Endothelial cell of umbilical vein (primary cell): ENCODE results near the gene ATF3. TPM values are rescaled to one million over a fixed set of nuclear protein-coding genes. Genes with fewer than 3 reads are reported as not detected.

Experiments used
- BruUV-seq: library from RNA; stranded (reverse); fragments of 400-500 nt; replicated peaks from 2 replicates; lab custom pipeline; 2021; lab: Mats Ljungman, UMichigan
- CTCF ChIA-PET: fragments of 300-600, 350-600 bp; sonication (Branson Sonifier 250); formaldehyde crosslinking; loops from one replicate; lab custom pipeline; 2021; ENCODE audit warnings: antibody characterized with exemption, inconsistent platforms; lab: Charles Lee
- POLR2A ChIA-PET: fragments of 300-600, 350-600 bp; sonication (Branson Sonifier 250); formaldehyde crosslinking; loops from one replicate; lab custom pipeline; 2021; ENCODE audit warnings: antibody characterized with exemption, inconsistent platforms; lab: Charles Lee
- DNase-seq: peaks from one replicate; pipeline ENCODE4 v3.0.0-alpha.2; 2011; ENCODE audit warnings: low read depth, low spot score
- FAIRE-seq: peaks from 2 replicates; lab custom pipeline; 2011; peaks lifted over from hg19 to GRCh38; lab: Jason Lieb, UNC
- H2AFZ ChIP-seq: 2 replicates; pipeline ENCODE4 v1.6.0; 2012; ENCODE audit warnings: low read depth, low read length, control low read depth, inconsistent platforms
- H3K27ac ChIP-seq: 2 replicates; pipeline ENCODE4 v1.5.1; 2011; ENCODE audit warnings: low read depth, mild to moderate bottlenecking, control low read depth, low read length, moderate library complexity; ENCODE audit not compliant: insufficient read depth
- H3K27me3 ChIP-seq, 2 experiments: 2 replicates each; pipeline versions ENCODE4 v1.6.0 to v1.6.1; 2011; ENCODE audit warnings: low read length in 2 of 2, mixed read lengths in 1 of 2; ENCODE audit not compliant: control insufficient read depth in 2 of 2, insufficient read depth in 2 of 2
- H3K36me3 ChIP-seq, 2 experiments: 2 replicates in 1 of 2; 3 replicates in 1 of 2; pipeline ENCODE4 v1.5.1; 2011; ENCODE audit warnings: low read length in 2 of 2, mild to moderate bottlenecking in 1 of 2, moderate library complexity in 1 of 2; ENCODE audit not compliant: control insufficient read depth in 2 of 2, insufficient read depth in 2 of 2; ENCODE audit errors: extremely low read depth in 1 of 2
- H3K4me1 ChIP-seq: 3 replicates; pipeline ENCODE4 v1.5.1; 2011; ENCODE audit warnings: mild to moderate bottlenecking, low read length; ENCODE audit not compliant: control insufficient read depth, insufficient read depth; ENCODE audit errors: extremely low read depth
- H3K4me2 ChIP-seq: 2 replicates; pipeline ENCODE4 v1.6.1; 2011; ENCODE audit warnings: low read length, control low read depth, mixed read lengths; ENCODE audit not compliant: insufficient read depth
- H3K4me3 ChIP-seq, 3 experiments: fragments of 200-600 bp in 1 of 3; sonication (generic), shearing (Covaris generic) in 1 of 3; replicated peaks in 1 of 3; 2 replicates each; pipeline ENCODE4 v1.5.1; 2011 to 2016; ENCODE audit warnings: control low read depth in 3 of 3, low read length in 3 of 3, mild to moderate bottlenecking in 2 of 3, inconsistent platforms in 1 of 3, low read depth in 1 of 3, moderate library complexity in 1 of 3; ENCODE audit not compliant: insufficient read depth in 1 of 3
- H3K79me2 ChIP-seq: 2 replicates; pipeline ENCODE4 v1.6.0; 2012; ENCODE audit warnings: low read length, inconsistent platforms; ENCODE audit not compliant: control insufficient read depth, insufficient read depth
- H3K9ac ChIP-seq: replicated peaks from 2 replicates; pipeline ENCODE3; 2011; ENCODE audit warnings: low read length, control low read depth; ENCODE audit not compliant: insufficient read depth; ENCODE audit errors: extremely low read depth
- H3K9me1 ChIP-seq: replicated peaks from 3 replicates; pipeline ENCODE4 v1.6.0; 2011; ENCODE audit warnings: mild to moderate bottlenecking, low read length; ENCODE audit not compliant: control insufficient read depth, insufficient read depth; ENCODE audit errors: extremely low read depth
- H3K9me3 ChIP-seq: replicated peaks from 2 replicates; pipeline ENCODE4 v1.5.1; 2012; ENCODE audit warnings: low read length, inconsistent platforms; ENCODE audit not compliant: control insufficient read depth, insufficient read depth
- H4K20me1 ChIP-seq: replicated peaks from 2 replicates; pipeline ENCODE3; 2011; ENCODE audit warnings: mild to moderate bottlenecking, low read length; ENCODE audit not compliant: control insufficient read depth, insufficient read depth; ENCODE audit errors: extremely low read depth
- CTCF ChIP-seq, 2 donors: IDR thresholded peaks; 1 replicate in 1 of 2; 2 replicates in 1 of 2; pipeline ENCODE4 v1.5.1; 2011; ENCODE audit warnings: low read length in 2 of 2, mild to moderate bottlenecking in 2 of 2, moderate library complexity in 2 of 2, control low read depth in 1 of 2, inconsistent platforms in 1 of 2, low read depth in 1 of 2; ENCODE audit not compliant: insufficient read depth in 1 of 2; ENCODE audit errors: extremely low read depth in 1 of 2
- EZH2 ChIP-seq: IDR thresholded peaks from 2 replicates; pipeline ENCODE4 v1.6.1; 2012; ENCODE audit warnings: borderline replicate concordance, low read depth, mild to moderate bottlenecking, moderate library complexity, low read length, inconsistent platforms; ENCODE audit not compliant: severe bottlenecking
- FOS ChIP-seq: IDR thresholded peaks from 2 replicates; pipeline ENCODE4 v1.6.1; 2011; ENCODE audit warnings: mild to moderate bottlenecking, low read length, moderate library complexity, borderline replicate concordance; ENCODE audit not compliant: insufficient read depth
- GATA2 ChIP-seq: IDR thresholded peaks from 2 replicates; pipeline ENCODE4 v1.7.0; 2011; ENCODE audit warnings: low read depth, mild to moderate bottlenecking, moderate library complexity, mixed read lengths, low read length; ENCODE audit not compliant: insufficient read length, insufficient read depth
- JUN ChIP-seq: IDR thresholded peaks from 2 replicates; pipeline ENCODE4 v1.6.1; 2011; ENCODE audit warnings: borderline replicate concordance, low read depth; ENCODE audit not compliant: insufficient read length, insufficient read depth
- MAX ChIP-seq: IDR thresholded peaks from 2 replicates; pipeline ENCODE4 v1.6.1; 2011; ENCODE audit not compliant: insufficient read depth, insufficient read length
- MYC ChIP-seq: IDR thresholded peaks from one replicate; pipeline ENCODE4 v1.6.1; 2011; ENCODE audit warnings: mild to moderate bottlenecking, low read depth, low read length
- POLR2A ChIP-seq: IDR thresholded peaks from 2 replicates; pipeline ENCODE4 v1.6.1; 2012; ENCODE audit warnings: low read depth, mild to moderate bottlenecking, control low read depth, low read length
- POLR2AphosphoS5 ChIP-seq: IDR thresholded peaks from 2 replicates; pipeline ENCODE4 v1.6.1; 2012; ENCODE audit warnings: low read depth, mild to moderate bottlenecking, control low read depth, low read length, moderate library complexity; ENCODE audit not compliant: insufficient read depth
- dilution Hi-C: fragments of 300-500 bp; cut with MboI; formaldehyde crosslinking; loops from one replicate; pipeline ENCODE4 v1.15.0; 2019; ENCODE audit warnings: low sequenced_read_pairs; ENCODE audit not compliant: extremely low pct_ligation_motif_present
- intact Hi-C: fragments of 100-400 bp; cut with micrococcal nuclease; formaldehyde crosslinking; loops from one replicate; pipeline ENCODE4 v1.10.0; 2022
- polyA plus RNA-seq, 4 experiments: library from polyadenylated mRNA; depleted of rRNA in 3 of 4; stranded (reverse) in 3 of 4; unstranded in 1 of 4; fragments of >200 nt; gene quantifications; 2 replicates each; pipeline versions ENCODE4 v1.2.1 to v1.2.3, GENCODE V29; 2011 to 2012; ENCODE audit warnings: missing spikeins in 1 of 4
- total RNA-seq: library from RNA; stranded (reverse); gene quantifications from 2 replicates; pipeline ENCODE4 v1.2.3, GENCODE V29; 2021

The ATF3 gene
- total and polyA plus RNA-seq, 2 donors (not counting 3 experiments of a cell fraction or from before 2014, with no cell fraction given): 6.1 to 17.1 TPM

GRCh38 chr1:212647004-212647403 lies 38.4 kb downstream of the ATF3 start:
- Histone ChIP-seq H3K9ac (no peak overlapping the region), H3K27me3 (no peaks in the 10 kb centered on the region), H3K4me1 (peaks cover 10% of the 10 kb centered on the region), H3K9me1 (no peaks in the 10 kb centered on the region), H2AFZ (no peak overlapping the region), H4K20me1 (no peaks in the 10 kb centered on the region), H3K27ac (no peak overlapping the region), H3K9me3 (no peaks in the 10 kb centered on the region), H3K4me2 (no peak overlapping the region), H3K4me3 (no peak overlapping the region), H3K36me3 (no peaks in the 10 kb centered on the region), H3K79me2 (no peaks in the 10 kb centered on the region)
- ChIA-PET POLR2A (no interaction called here), CTCF (interaction anchor here (2.8 kb wide), 1 partner anchor 18 kb away, joined by 17 read pairs; no protein-coding TSS in a partner anchor)
- intact Hi-C loops: no loop called here
- FAIRE-seq (no peak), DNase-seq (no peak)
- no TSS peak for BruUV-seq
- TF ChIP-seq POLR2A: no peak
- no peak for TF ChIP-seq EZH2
- TF ChIP-seq JUN: no peak
- TF ChIP-seq MYC: no peak
- no peak for TF ChIP-seq POLR2AphosphoS5
- TF ChIP-seq GATA2: no peak
- TF ChIP-seq CTCF (IDR thresholded peaks at IDR 0.05; ENCODE audit: extremely low read depth in 1 of 2, insufficient read depth in 1 of 2, low read depth in 1 of 2, low read length in 2 of 2): no peak
- TF ChIP-seq MAX: no peak
- TF ChIP-seq FOS: no peak
- dilution Hi-C loops: no loop called here
